ENCODE data around the gene CD274. TPM values are rescaled to one million over a fixed set of nuclear protein-coding genes. Genes with fewer than 3 reads are reported as not detected.

CD274 gene
- total and polyA plus RNA-seq, 2 donors from 2014 or later = 2.0 to 5.0 TPM

DNA sequence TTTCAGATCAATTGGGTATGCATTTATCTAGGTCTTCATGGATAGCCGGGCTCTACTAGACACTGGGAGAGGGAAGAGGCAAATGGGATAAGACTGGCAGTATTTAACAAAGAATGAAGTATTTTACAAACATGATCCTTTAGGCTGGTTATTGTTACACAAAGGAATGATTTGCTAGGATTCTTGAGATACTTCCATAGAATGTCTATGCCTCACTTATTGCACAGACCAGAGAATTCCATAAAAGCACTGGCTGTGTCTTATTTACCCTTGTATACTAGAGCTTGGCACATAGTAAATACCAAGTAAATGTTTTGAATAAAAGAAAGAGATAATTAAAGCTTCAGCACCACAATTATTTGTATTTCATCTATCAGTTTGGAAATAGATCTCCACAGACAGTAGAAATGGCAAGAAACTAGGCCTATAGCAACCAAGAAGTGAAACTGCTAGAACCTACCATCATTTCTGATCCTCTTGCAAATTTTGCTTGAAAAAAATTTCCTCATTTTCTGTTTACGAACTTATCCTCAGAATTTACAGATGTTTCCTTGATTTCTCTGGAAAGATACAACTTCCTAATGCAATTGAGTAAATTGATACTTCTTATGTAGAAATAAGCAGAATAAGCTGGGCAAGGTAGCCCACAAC, 63.7 kb downstream of the CD274 start:
- no peak overlapping the region for H3K9ac ChIP-seq (ENCODE audit: low read length in 3 of 3)
- H3K4me3 ChIP-seq (ENCODE audit: low read length in 3 of 3) = no peak overlapping the region
- no peaks in the 10 kb centered on the region for H3K36me3 ChIP-seq (ENCODE audit: control insufficient read depth in 2 of 3, insufficient read depth in 3 of 3, low read length in 3 of 3)
- H3K9me3 ChIP-seq (ENCODE audit: control insufficient read depth in 2 of 3, insufficient read depth in 1 of 3, low read length in 3 of 3) = no peaks in the 10 kb centered on the region
- FAIRE-seq = no peak
- no peak for DNase-seq
- no peaks in the 10 kb centered on the region for H3K4me1 ChIP-seq (ENCODE audit: control insufficient read depth in 2 of 3, insufficient read depth in 2 of 3, low read depth in 1 of 3, low read length in 3 of 3)
- H3K27ac ChIP-seq (ENCODE audit: low read depth in 2 of 2, low read length in 2 of 2) = no peak overlapping the region
- H3K27me3 ChIP-seq (ENCODE audit: control insufficient read depth, insufficient read depth, low read length) = no peaks in the 10 kb centered on the region
- intact Hi-C loops (cut with DNase I) = no loop called here
- TF ChIP-seq, protein P1, sequence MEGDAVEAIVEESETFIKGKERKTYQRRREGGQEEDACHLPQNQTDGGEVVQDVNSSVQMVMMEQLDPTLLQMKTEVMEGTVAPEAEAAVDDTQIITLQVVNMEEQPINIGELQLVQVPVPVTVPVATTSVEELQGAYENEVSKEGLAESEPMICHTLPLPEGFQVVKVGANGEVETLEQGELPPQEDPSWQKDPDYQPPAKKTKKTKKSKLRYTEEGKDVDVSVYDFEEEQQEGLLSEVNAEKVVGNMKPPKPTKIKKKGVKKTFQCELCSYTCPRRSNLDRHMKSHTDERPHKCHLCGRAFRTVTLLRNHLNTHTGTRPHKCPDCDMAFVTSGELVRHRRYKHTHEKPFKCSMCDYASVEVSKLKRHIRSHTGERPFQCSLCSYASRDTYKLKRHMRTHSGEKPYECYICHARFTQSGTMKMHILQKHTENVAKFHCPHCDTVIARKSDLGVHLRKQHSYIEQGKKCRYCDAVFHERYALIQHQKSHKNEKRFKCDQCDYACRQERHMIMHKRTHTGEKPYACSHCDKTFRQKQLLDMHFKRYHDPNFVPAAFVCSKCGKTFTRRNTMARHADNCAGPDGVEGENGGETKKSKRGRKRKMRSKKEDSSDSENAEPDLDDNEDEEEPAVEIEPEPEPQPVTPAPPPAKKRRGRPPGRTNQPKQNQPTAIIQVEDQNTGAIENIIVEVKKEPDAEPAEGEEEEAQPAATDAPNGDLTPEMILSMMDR (IDR thresholded peaks at IDR 0.05; ENCODE audit: borderline replicate concordance, extremely low read depth, insufficient read depth) = no peak

DNA sequence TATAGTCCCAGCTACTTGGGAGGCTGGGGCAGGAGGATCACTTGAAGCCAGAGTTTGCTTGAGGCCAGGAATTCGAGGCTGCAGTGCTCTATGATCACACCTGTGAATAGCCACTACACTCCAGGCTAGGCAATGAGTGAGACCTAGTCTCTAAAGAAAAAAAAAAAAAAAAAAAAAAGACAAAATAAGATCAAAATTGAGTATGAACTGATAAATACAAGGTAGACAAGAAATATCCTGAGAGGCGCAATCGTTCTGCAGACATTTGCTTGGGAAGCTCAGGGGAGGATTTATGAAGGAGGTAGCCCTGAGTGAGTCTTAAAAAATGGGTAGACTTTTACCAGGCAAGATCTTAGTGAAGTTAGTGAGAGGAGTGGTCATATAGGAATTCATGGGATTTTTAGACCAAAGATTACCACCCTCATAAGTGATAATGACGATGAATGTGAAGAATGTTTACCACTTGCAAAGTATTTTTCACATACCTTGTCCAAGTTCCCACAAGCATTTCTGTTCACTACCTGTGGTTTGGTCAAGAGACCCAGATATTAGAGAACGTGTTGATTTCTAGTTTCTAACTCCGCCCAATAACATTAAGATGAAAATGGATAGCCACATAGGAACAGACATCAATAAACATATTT, 64.4 kb downstream of the CD274 start:
- DNase-seq (no peak), FAIRE-seq (no peak)
- Histone ChIP-seq H3K4me3 (ENCODE audit: low read length in 3 of 3) (no peak overlapping the region), H3K9ac (ENCODE audit: low read length in 3 of 3) (no peak overlapping the region), H3K9me3 (ENCODE audit: control insufficient read depth in 2 of 3, insufficient read depth in 1 of 3, low read length in 3 of 3) (no peaks in the 10 kb centered on the region), H3K27ac (ENCODE audit: low read depth in 2 of 2, low read length in 2 of 2) (no peak overlapping the region), H3K4me1 (ENCODE audit: control insufficient read depth in 2 of 3, insufficient read depth in 2 of 3, low read depth in 1 of 3, low read length in 3 of 3) (no peaks in the 10 kb centered on the region), H3K27me3 (ENCODE audit: control insufficient read depth, insufficient read depth, low read length) (no peaks in the 10 kb centered on the region), H3K36me3 (ENCODE audit: control insufficient read depth in 2 of 3, insufficient read depth in 3 of 3, low read length in 3 of 3) (no peaks in the 10 kb centered on the region)
- TF ChIP-seq, protein P1 (IDR thresholded peaks at IDR 0.05; ENCODE audit: borderline replicate concordance, extremely low read depth, insufficient read depth) = no peak
- intact Hi-C loops (cut with DNase I) = no loop called here

DNA sequence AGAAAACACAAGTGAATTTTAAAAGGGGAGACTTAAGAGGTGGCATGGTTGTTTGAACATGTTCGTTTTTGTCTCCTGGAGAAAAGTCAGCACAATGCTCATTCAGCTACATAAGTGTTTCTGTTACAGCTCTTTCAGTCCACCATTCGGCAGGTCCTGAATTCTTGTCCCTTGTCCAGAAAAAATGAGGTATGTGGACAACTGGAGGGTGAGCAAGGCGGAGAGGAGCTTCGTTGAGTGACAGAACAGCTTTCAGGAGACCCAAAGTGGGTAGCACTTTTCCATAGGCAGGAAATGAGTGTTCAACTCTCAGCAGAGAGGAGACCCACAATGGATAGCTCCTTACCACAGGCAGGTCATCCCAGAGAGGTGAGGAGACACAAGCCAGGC, 64.9 kb downstream of the CD274 start:
- no peak overlapping the region for H3K4me3 ChIP-seq (ENCODE audit: low read length in 3 of 3)
- TF ChIP-seq, protein P1 (IDR thresholded peaks at IDR 0.05; ENCODE audit: borderline replicate concordance, extremely low read depth, insufficient read depth) = no peak

More for the DNA sequence above, 64.9 kb downstream of the CD274 start:
- Histone ChIP-seq H3K4me1 (ENCODE audit: control insufficient read depth in 2 of 3, insufficient read depth in 2 of 3, low read depth in 1 of 3, low read length in 3 of 3) (no peaks in the 10 kb centered on the region), H3K9me3 (ENCODE audit: control insufficient read depth in 2 of 3, insufficient read depth in 1 of 3, low read length in 3 of 3) (no peaks in the 10 kb centered on the region), H3K27me3 (ENCODE audit: control insufficient read depth, insufficient read depth, low read length) (no peaks in the 10 kb centered on the region), H3K36me3 (ENCODE audit: control insufficient read depth in 2 of 3, insufficient read depth in 3 of 3, low read length in 3 of 3) (no peaks in the 10 kb centered on the region), H3K27ac (ENCODE audit: low read depth in 2 of 2, low read length in 2 of 2) (no peak overlapping the region), H3K9ac (ENCODE audit: low read length in 3 of 3) (no peak overlapping the region)
- DNase-seq (no peak), FAIRE-seq (no peak)
- intact Hi-C loops (cut with DNase I) = no loop called here
